Ishikawa (cell line): ENCODE data around the gene TBXAS1.

Source experiments
- CEBPB ChIP-seq: IDR thresholded peaks from 2 replicates; pipeline ENCODE4 v1.6.1; 2012
- CREB1 ChIP-seq: IDR thresholded peaks from 2 replicates; pipeline ENCODE4 v1.6.1; 2012; ENCODE audit warnings: low read depth
- EGR1 ChIP-seq: IDR thresholded peaks from 2 replicates; pipeline ENCODE4 v1.6.1; 2012
- EP300 ChIP-seq: IDR thresholded peaks from 2 replicates; pipeline ENCODE4 v1.6.1; 2012; ENCODE audit warnings: borderline replicate concordance
- FOXM1 ChIP-seq: IDR thresholded peaks from 2 replicates; pipeline ENCODE4 v1.6.1; 2012; ENCODE audit warnings: low read depth, borderline replicate concordance
- NFIC ChIP-seq: IDR thresholded peaks from 2 replicates; pipeline ENCODE4 v1.6.1; 2012
- RAD21 ChIP-seq: IDR thresholded peaks from 2 replicates; pipeline ENCODE4 v1.6.1; 2012; ENCODE audit warnings: low read depth
- TAF1 ChIP-seq: IDR thresholded peaks from 2 replicates; pipeline ENCODE4 v1.6.1; 2012; ENCODE audit warnings: low read depth, mild to moderate bottlenecking
- TCF12 ChIP-seq: IDR thresholded peaks from 2 replicates; pipeline ENCODE4 v1.6.1; 2012; ENCODE audit warnings: low read depth
- TEAD4 ChIP-seq: IDR thresholded peaks from 2 replicates; pipeline ENCODE4 v1.6.1; 2012
- YY1 ChIP-seq: IDR thresholded peaks from 2 replicates; pipeline ENCODE4 v1.6.1; 2012; ENCODE audit warnings: low read depth
- ZBTB7A ChIP-seq: IDR thresholded peaks from 2 replicates; pipeline ENCODE4 v1.6.1; 2012; ENCODE audit warnings: low read depth
- TF ChIP-seq, protein P1 (sequence below): IDR thresholded peaks from 2 replicates; pipeline ENCODE4 v1.6.1; 2012; ENCODE audit warnings: low read depth, mild to moderate bottlenecking
- TF ChIP-seq, protein P2 (sequence below): IDR thresholded peaks from 2 replicates; pipeline ENCODE4 v1.6.1; 2012
- TF ChIP-seq, protein P3 (sequence below): IDR thresholded peaks from 2 replicates; pipeline ENCODE4 v1.6.1; 2012

The TBXAS1 gene

DNA sequence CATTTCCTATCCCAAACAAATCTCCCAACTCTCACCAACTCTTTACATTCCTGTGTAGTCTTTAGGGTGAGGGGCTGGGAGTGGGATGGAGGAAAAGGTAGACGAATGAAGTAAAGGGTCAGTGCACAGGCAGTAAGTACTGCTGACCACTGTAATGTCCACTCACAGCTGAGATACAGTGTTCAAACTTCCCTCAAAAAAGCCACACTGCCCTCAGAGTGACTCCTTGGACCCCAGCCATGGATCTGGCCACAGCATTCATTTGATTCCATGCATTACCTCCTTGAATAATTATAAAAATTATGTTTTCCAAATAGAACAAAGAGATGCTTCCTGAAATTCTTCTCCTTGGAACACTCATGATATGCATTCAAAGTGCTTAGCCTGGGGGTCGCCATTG lies 31.5 kb upstream of the TBXAS1 start:
- no peak for TF ChIP-seq TAF1
- no peak for TF ChIP-seq FOXM1
- TF ChIP-seq, protein P1, sequence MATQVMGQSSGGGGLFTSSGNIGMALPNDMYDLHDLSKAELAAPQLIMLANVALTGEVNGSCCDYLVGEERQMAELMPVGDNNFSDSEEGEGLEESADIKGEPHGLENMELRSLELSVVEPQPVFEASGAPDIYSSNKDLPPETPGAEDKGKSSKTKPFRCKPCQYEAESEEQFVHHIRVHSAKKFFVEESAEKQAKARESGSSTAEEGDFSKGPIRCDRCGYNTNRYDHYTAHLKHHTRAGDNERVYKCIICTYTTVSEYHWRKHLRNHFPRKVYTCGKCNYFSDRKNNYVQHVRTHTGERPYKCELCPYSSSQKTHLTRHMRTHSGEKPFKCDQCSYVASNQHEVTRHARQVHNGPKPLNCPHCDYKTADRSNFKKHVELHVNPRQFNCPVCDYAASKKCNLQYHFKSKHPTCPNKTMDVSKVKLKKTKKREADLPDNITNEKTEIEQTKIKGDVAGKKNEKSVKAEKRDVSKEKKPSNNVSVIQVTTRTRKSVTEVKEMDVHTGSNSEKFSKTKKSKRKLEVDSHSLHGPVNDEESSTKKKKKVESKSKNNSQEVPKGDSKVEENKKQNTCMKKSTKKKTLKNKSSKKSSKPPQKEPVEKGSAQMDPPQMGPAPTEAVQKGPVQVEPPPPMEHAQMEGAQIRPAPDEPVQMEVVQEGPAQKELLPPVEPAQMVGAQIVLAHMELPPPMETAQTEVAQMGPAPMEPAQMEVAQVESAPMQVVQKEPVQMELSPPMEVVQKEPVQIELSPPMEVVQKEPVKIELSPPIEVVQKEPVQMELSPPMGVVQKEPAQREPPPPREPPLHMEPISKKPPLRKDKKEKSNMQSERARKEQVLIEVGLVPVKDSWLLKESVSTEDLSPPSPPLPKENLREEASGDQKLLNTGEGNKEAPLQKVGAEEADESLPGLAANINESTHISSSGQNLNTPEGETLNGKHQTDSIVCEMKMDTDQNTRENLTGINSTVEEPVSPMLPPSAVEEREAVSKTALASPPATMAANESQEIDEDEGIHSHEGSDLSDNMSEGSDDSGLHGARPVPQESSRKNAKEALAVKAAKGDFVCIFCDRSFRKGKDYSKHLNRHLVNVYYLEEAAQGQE = no peak
- no peak for TF ChIP-seq NFIC
- TF ChIP-seq, protein P2, sequence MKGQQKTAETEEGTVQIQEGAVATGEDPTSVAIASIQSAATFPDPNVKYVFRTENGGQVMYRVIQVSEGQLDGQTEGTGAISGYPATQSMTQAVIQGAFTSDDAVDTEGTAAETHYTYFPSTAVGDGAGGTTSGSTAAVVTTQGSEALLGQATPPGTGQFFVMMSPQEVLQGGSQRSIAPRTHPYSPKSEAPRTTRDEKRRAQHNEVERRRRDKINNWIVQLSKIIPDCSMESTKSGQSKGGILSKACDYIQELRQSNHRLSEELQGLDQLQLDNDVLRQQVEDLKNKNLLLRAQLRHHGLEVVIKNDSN = no peak
- no peak for TF ChIP-seq YY1
- no peak for TF ChIP-seq CEBPB

DNA sequence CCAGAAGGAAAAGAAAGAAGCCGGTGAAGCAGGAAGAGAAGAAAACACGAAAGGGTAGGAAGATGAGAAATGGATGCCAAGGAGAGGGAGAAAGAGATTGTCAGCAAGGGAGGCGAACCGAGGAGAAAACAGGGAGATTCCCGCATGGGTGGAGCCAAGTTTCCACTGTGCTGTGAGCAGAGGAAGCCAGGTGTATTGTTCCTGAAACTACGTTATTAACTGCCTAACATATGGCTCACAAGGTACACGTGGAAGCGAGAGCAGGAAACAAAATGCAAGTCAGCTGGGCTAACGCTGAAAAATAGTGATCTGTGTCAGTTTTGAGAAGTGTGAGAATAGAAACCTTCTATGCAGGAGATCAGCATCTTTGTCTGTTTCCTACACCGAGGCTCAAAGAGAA lies 30.8 kb upstream of the TBXAS1 start:
- TF ChIP-seq, protein P1 = no peak
- TF ChIP-seq EGR1 (no peak), TAF1 (no peak), TEAD4 (no peak), NFIC (no peak), RAD21 (no peak), CEBPB (no peak)
- TF ChIP-seq, protein P3, sequence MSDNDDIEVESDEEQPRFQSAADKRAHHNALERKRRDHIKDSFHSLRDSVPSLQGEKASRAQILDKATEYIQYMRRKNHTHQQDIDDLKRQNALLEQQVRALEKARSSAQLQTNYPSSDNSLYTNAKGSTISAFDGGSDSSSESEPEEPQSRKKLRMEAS = no peak

DNA sequence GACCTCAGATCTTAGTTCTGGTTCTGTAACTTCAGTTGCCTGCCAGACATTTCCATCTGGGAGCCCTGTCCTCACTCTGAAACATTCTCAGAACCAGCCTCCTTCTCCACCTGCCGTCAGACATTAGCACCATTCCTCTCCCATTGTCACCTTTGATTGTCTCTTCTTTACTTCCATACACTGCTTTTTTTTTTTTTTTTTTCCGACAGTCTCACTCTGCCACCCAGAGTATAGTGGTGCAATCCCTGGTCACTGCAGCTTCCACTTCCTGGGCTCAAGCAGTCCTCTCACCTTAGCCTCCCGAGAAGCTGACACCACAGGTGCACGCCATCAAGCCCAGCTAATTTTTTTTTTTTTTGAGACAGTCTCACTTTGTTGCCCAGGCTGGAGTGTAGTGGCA lies 30.2 kb upstream of the TBXAS1 start:
- TF ChIP-seq CREB1 = no peak
- no peak for TF ChIP-seq TEAD4
- TF ChIP-seq, protein P2 = no peak
- no peak for TF ChIP-seq ZBTB7A
- no peak for TF ChIP-seq YY1
- TF ChIP-seq, protein P3 = no peak
- no peak for TF ChIP-seq EGR1
- TF ChIP-seq NFIC = no peak
- no peak for TF ChIP-seq TCF12
- no peak for TF ChIP-seq TAF1
- TF ChIP-seq, protein P1 = no peak
- no peak for TF ChIP-seq CEBPB
- TF ChIP-seq FOXM1 = no peak
- TF ChIP-seq EP300 = no peak
- no peak for TF ChIP-seq RAD21

DNA sequence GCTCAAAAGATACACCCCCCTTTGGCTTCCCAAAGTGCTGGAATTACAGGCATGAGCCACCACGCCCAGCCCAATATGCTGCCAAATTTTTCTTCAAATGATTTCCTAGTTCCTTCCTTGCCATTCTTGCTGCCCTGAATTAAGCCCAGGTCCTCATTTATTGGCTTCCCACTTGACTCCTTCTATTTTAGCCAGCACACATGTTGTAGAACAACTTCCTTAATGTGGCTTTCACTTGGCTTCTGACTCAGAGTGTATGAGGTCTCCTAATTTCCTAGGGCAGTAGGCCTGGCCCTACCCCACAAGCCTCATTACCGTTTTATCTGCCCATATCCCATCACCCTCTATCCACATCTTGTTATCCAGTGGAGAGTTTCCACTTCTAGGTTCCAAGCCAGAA lies 29.5 kb upstream of the TBXAS1 start:
- TF ChIP-seq RAD21 (no peak), CREB1 (no peak), TCF12 (no peak), YY1 (no peak), FOXM1 (no peak), NFIC (no peak), EGR1 (no peak), ZBTB7A (no peak), CEBPB (no peak), TAF1 (no peak), EP300 (no peak), TEAD4 (no peak)
- TF ChIP-seq, protein P2 = no peak
- TF ChIP-seq, protein P3 = no peak
- TF ChIP-seq, protein P1 = no peak
